OCI-LY7 (cell line): ENCODE measurements around the gene RPL36A. TPM values are rescaled to one million over a fixed set of nuclear protein-coding genes. Genes with fewer than 3 reads are reported as not detected.

Source experiments
- BruUV-seq: library from RNA; stranded (reverse); fragments of 400-500 nt; replicated peaks from 2 replicates; lab custom pipeline; 2021; lab: Mats Ljungman, UMichigan
- CTCF ChIA-PET: fragments of 300-600 bp; sonication (Branson Sonifier 250); formaldehyde crosslinking; loops from one replicate; lab custom pipeline; 2022; ENCODE audit warnings: antibody characterized with exemption; ENCODE audit not compliant: unreplicated experiment; lab: Charles Lee
- POLR2A ChIA-PET: fragments of 300-600 bp; sonication (Branson Sonifier 250); formaldehyde crosslinking; loops from one replicate; lab custom pipeline; 2022; ENCODE audit warnings: antibody characterized with exemption; lab: Charles Lee
- DNase-seq: peaks from one replicate; pipeline ENCODE4 v3.0.0-alpha.2; 2015; ENCODE audit warnings: low spot score
- H2AFZ ChIP-seq: fragments of 200-600 bp; sonication (generic), shearing (Covaris generic); 2 replicates; pipeline ENCODE4 v1.6.1; 2014; ENCODE audit warnings: mild to moderate bottlenecking, antibody characterized with exemption, low read length, moderate library complexity
- H3K27ac ChIP-seq: fragments of 200-600 bp; sonication (generic); 2 replicates; pipeline ENCODE4 v1.5.1; 2014; ENCODE audit warnings: mixed run types, low read depth, mild to moderate bottlenecking, moderate library complexity, low read length, inconsistent platforms; ENCODE audit not compliant: poor library complexity, severe bottlenecking
- H3K36me3 ChIP-seq: fragments of 200-600 bp; sonication (generic); 2 replicates; pipeline ENCODE4 v1.6.1; 2014; ENCODE audit warnings: mild to moderate bottlenecking, antibody characterized with exemption, low read length, moderate library complexity, mixed read lengths; ENCODE audit not compliant: insufficient read depth
- H3K4me1 ChIP-seq: fragments of 200-600 bp; sonication (generic); 2 replicates; pipeline ENCODE4 v1.5.1; 2014; ENCODE audit warnings: mild to moderate bottlenecking, low read length; ENCODE audit not compliant: insufficient read depth, poor library complexity, severe bottlenecking
- H3K4me2 ChIP-seq: fragments of 200-600 bp; sonication (generic); 2 replicates; pipeline ENCODE4 v1.6.1; 2014; ENCODE audit warnings: mild to moderate bottlenecking, low read length
- H3K4me3 ChIP-seq: fragments of 200-600 bp; sonication (generic); 2 replicates; pipeline ENCODE4 v1.5.1; 2014; ENCODE audit warnings: mild to moderate bottlenecking, low read depth, low read length; ENCODE audit not compliant: poor library complexity, severe bottlenecking
- H3K79me2 ChIP-seq: fragments of 200-600 bp; sonication (generic); 2 replicates; pipeline ENCODE4 v1.6.1; 2016; ENCODE audit warnings: low read depth, mild to moderate bottlenecking, low read length, moderate library complexity, mixed read lengths; ENCODE audit not compliant: insufficient read depth
- H3K9me2 ChIP-seq: fragments of 200-600 bp; sonication (generic); 2 replicates; pipeline ENCODE4 v1.6.1; 2016; ENCODE audit warnings: mild to moderate bottlenecking, low read length, mixed read lengths; ENCODE audit not compliant: insufficient read depth
- H3K9me3 ChIP-seq: fragments of 200-600 bp; sonication (generic); 2 replicates; pipeline ENCODE4 v1.6.1; 2014; ENCODE audit warnings: mild to moderate bottlenecking, mixed run types, low read length, mixed read lengths
- H4K20me1 ChIP-seq: fragments of 200-600 bp; sonication (generic); 2 replicates; pipeline ENCODE4 v1.6.1; 2014; ENCODE audit warnings: mild to moderate bottlenecking, antibody characterized with exemption, low read length, moderate library complexity, mixed read lengths; ENCODE audit not compliant: insufficient read depth
- EZH2phosphoT487 ChIP-seq: fragments of 200-600 bp; sonication (generic); IDR thresholded peaks from 2 replicates; pipeline ENCODE4 v1.6.1; 2018; ENCODE audit warnings: low read depth, borderline replicate concordance, mild to moderate bottlenecking, mixed run types, antibody characterized with exemption, low read length, moderate library complexity, mixed read lengths
- intact Hi-C: fragments of 100-400 bp; cut with micrococcal nuclease; formaldehyde crosslinking; loops from one replicate; pipeline ENCODE4 v1.10.0; 2022; ENCODE audit not compliant: unreplicated experiment
- total RNA-seq, 2 experiments: library from RNA; depleted of rRNA in 1 of 2; stranded (reverse); fragments of >200 nt in 1 of 2; shearing (Covaris generic) in 1 of 2; gene quantifications; 2 replicates each; pipeline ENCODE4 v1.2.3, GENCODE V29; 2014 to 2022
- TF ChIP-seq, protein P1 (sequence below): fragments of 200-600 bp; sonication (generic); conservative IDR thresholded peaks from 2 replicates; pipeline ENCODE4 v1.5.1; 2014; ENCODE audit warnings: mild to moderate bottlenecking, antibody characterized with exemption, low read length, moderate library complexity, mixed read lengths

Gene RPL36A
- total RNA-seq, 2 experiments from 2014 or later, result 431 to 2,042 TPM

DNA sequence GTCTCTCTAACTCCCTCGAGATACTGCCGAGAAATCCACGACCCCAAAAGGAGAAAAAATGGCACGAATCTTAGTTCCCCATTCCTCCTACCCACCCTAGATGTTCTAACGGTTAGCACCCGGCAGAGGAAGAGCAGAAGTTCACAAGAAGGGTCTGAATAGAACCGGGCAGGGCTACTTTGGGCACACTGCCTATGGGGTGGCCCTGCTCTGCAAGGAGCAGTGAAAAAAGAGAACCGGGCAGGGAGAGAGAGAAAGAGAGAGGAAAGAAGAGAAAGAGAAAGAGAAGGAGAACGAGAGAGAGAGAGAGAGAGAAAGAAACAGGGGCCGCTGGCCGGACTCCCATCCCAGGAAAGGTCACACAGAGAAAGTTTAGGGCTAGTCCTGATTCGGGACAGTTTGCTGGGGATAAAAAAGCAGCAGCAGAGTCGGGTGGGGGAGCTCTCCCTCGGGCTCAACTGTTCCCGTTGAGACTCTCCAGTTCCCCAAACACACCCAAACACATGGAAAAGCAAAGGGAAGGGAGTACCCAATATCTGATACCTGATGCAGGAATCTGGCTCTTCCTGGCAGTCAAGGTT is 16.4 kb downstream of the RPL36A start:
- Histone ChIP-seq H3K9me2 (no peaks in the 10 kb centered on the region), H3K4me2 (peak overlapping the region; percentile 71), H3K36me3 (peaks cover 48% of the 10 kb centered on the region), H4K20me1 (no peaks in the 10 kb centered on the region), H3K4me1 (peaks cover 5% of the 10 kb centered on the region), H3K79me2 (peaks cover 80% of the 10 kb centered on the region), H3K4me3 (peak overlapping the region; percentile 97), H2AFZ (peak overlapping the region; percentile 34; the same call in 1 of the 2 replicates), H3K9me3 (no peaks in the 10 kb centered on the region), H3K27ac (peak overlapping the region; percentile 69)
- DNase-seq, result peak; percentile 45
- ChIA-PET POLR2A (interaction anchor here (1.8 kb wide), 1 partner anchor 16 kb away, joined by 4 read pairs; the partner anchor contains the start of gene RPL36A), CTCF (no interaction called here)
- no peak for TF ChIP-seq EZH2phosphoT487
- TF ChIP-seq, protein P1, sequence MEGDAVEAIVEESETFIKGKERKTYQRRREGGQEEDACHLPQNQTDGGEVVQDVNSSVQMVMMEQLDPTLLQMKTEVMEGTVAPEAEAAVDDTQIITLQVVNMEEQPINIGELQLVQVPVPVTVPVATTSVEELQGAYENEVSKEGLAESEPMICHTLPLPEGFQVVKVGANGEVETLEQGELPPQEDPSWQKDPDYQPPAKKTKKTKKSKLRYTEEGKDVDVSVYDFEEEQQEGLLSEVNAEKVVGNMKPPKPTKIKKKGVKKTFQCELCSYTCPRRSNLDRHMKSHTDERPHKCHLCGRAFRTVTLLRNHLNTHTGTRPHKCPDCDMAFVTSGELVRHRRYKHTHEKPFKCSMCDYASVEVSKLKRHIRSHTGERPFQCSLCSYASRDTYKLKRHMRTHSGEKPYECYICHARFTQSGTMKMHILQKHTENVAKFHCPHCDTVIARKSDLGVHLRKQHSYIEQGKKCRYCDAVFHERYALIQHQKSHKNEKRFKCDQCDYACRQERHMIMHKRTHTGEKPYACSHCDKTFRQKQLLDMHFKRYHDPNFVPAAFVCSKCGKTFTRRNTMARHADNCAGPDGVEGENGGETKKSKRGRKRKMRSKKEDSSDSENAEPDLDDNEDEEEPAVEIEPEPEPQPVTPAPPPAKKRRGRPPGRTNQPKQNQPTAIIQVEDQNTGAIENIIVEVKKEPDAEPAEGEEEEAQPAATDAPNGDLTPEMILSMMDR, result no peak
- intact Hi-C loops, result loop anchor here (5.0 kb wide), 1 partner anchor 60 kb away; the partner anchor contains the start of gene TIMM8A
- BruUV-seq, result no TSS peak

DNA sequence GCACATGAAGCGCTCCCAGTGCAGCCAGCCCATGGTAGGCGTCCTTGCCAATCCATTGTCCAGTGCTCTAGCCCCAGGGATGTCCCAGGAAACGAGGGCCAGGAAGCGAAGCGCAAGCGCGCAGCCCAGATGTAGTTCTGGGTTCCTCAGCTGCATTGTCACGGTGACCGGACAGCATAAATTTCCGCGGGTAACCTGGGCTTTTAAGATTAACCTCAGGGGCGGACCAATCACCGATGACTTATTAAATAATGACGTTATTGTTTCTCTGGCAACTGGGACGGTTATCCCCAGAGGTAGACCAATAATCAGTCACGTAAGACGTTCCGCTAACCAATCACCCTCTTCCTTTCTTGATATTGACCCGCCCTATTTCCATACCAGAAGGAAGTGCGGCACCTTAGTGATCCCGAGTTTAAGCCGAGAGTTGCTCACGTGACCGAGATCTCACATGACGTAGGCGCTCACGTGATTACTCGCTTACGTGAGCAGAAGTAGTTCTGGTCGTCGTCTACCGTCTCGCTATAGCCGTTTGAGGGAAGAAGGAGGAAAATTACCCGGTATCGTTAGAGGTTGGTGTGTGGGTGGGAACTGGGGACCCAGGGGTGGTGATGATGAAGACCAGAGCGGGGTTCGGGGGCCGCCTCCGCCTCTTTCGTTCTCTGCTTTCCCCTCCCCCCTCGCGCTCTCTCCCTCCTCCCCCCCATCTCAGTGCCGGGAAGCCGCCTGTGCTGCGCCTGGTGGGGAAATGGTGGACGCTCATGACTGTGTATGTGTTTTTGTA is 17.1 kb downstream of the RPL36A start, which contains the start of the genes GLA and HNRNPH2:
Gene GLA (minus strand): TSS at position 178 of the 784 bp plus-strand sequence. CDS start 22 bp downstream, at position 156.
Gene HNRNPH2 (plus strand): TSS at position 475 of the 784 bp plus-strand sequence. CDS start 3,767 bp downstream, outside the sequence.
- CTCF ChIA-PET, result no interaction called here
- Histone ChIP-seq H3K79me2 (peaks cover 84% of the 10 kb centered on the region), H3K27ac (peak within 1 kb of the TSS; percentile 85), H3K4me3 (peak within 1 kb of the TSS; percentile 97), H3K9me3 (no peaks in the 10 kb centered on the region), H3K4me2 (peak within 1 kb of the TSS; percentile 90), H2AFZ (peak within 1 kb of the TSS; percentile 34; the same call in 1 of the 2 replicates), H3K36me3 (peaks cover 48% of the 10 kb centered on the region), H3K9me2 (no peaks in the 10 kb centered on the region), H3K4me1 (peaks cover 5% of the 10 kb centered on the region), H4K20me1 (no peaks in the 10 kb centered on the region)
- TF ChIP-seq, protein P1, result no peak
- TF ChIP-seq EZH2phosphoT487, result no peak
- BruUV-seq, result no TSS peak
- intact Hi-C loops, result loop anchor here (5.0 kb wide), 1 partner anchor 61 kb away; the partner anchor contains the start of gene TIMM8A
- POLR2A ChIA-PET, result interaction anchor here (1.8 kb wide), 1 partner anchor 17 kb away, joined by 4 read pairs; the partner anchor contains the start of gene RPL36A
- DNase-seq, result peak; percentile 96
